HG03571 (cell line): ENCODE results near the gene ECE2.

Experiments
- ATAC-seq: cut with Tn5 transposase; IDR thresholded peaks from one replicate; pipeline ENCODE4 v1.9.1; 2021; ENCODE audit not compliant: unreplicated experiment

The ECE2 gene

GRCh38 chr3:184240384-184241140 lies 35.3 kb upstream of the ECE2 start:
- ATAC-seq = no peak

- ATAC-seq = no peak
These were observed 34.7 kb upstream of the ECE2 start for GRCh38 chr3:184241141-184241446.

- ATAC-seq = no peak
These were observed 34.1 kb upstream of the ECE2 start for GRCh38 chr3:184241447-184242296.

- no peak for ATAC-seq
These were observed 33.5 kb upstream of the ECE2 start for GRCh38 chr3:184242297-184242685.

GRCh38 chr3:184248454-184249411 lies 27.1 kb upstream of the ECE2 start, which contains the start of gene ALG3:
Gene ALG3, minus strand, starts transcription at chr3:184248962. Its CDS starts 22 bp downstream, at chr3:184248940.
- peak; percentile 61 for ATAC-seq

GRCh38 chr3:184249412-184250166 lies 26.2 kb upstream of the ECE2 start, which contains the start of gene EEF1AKMT4:
Gene EEF1AKMT4, plus strand, starts transcription at chr3:184249672. Its CDS starts 23 bp downstream, at chr3:184249695.
- peak; percentile 88 for ATAC-seq

GRCh38 chr3:184250167-184250828 lies 25.5 kb upstream of the ECE2 start:
- peak; percentile 59 for ATAC-seq

- ATAC-seq = no peak
These were observed 20.4 kb upstream of the ECE2 start for GRCh38 chr3:184255291-184256039.

GRCh38 chr3:184257083-184257915 lies 18.5 kb upstream of the ECE2 start:
- no peak for ATAC-seq

GRCh38 chr3:184258926-184259325 lies 16.9 kb upstream of the ECE2 start:
- ATAC-seq = no peak

- ATAC-seq = no peak
These were observed 16.4 kb upstream of the ECE2 start for GRCh38 chr3:184259396-184259877.

- ATAC-seq = no peak
These were observed 15.7 kb upstream of the ECE2 start for GRCh38 chr3:184259878-184260723.

GRCh38 chr3:184260724-184261269 lies 15.0 kb upstream of the ECE2 start:
- ATAC-seq = no peak

GRCh38 chr3:184261270-184261853 lies 14.5 kb upstream of the ECE2 start, which contains the start of gene CAMK2N2:
Gene CAMK2N2, minus strand, starts transcription at chr3:184261553. Its CDS starts 268 bp downstream, at chr3:184261285.
- no peak for ATAC-seq

GRCh38 chr3:184261854-184262763 lies 13.7 kb upstream of the ECE2 start:
- no peak for ATAC-seq
